MM.1S (cell line): ENCODE measurements around the gene VPS4A.

Experiments
- EZH2phosphoT487 ChIP-seq: fragments of 300-600 bp; sonication (generic); IDR thresholded peaks from 2 replicates; pipeline ENCODE4 v1.6.1; 2018; ENCODE audit warnings: antibody characterized with exemption, low read length
- TF ChIP-seq, protein P1 (sequence below): fragments of 300-600 bp; sonication (generic); IDR thresholded peaks from 2 replicates; pipeline ENCODE4 v1.5.1; 2016; ENCODE audit warnings: antibody characterized with exemption, low read length, mixed read lengths

DNA sequence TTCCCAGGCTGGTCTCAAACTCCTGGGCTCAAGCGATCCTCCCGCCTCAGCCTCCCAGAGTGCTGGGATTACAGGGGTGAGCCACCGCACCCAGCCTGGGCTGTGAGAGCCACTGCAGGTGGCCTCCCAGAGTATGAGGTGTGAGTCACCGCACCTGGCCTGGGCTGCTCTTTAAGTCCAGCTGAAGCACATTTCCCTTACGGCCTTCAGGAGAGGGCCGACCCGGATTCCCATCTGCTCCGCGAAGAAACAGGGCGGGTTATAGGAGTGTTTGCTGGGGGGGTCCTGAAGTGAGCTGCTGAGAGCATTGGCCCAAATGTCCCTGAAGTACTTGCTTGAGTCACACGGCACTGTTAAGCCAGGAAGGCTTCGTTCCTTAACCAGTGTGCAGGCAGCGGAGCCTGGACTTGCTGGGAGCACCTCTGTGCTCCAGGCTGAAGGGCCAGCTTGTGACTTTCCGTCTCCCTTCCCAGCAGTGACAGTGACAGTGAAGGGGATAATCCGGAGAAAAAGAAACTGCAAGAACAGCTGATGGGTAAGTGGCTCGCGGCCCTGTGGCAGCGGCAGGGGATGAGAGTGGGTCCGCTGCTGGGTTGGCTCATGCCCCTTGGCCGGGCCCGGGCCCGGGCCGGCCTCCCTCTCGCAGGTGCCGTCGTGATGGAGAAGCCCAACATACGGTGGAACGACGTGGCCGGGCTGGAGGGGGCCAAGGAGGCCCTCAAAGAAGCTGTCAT is 7.2 kb downstream of the VPS4A start:
- TF ChIP-seq, protein P1, sequence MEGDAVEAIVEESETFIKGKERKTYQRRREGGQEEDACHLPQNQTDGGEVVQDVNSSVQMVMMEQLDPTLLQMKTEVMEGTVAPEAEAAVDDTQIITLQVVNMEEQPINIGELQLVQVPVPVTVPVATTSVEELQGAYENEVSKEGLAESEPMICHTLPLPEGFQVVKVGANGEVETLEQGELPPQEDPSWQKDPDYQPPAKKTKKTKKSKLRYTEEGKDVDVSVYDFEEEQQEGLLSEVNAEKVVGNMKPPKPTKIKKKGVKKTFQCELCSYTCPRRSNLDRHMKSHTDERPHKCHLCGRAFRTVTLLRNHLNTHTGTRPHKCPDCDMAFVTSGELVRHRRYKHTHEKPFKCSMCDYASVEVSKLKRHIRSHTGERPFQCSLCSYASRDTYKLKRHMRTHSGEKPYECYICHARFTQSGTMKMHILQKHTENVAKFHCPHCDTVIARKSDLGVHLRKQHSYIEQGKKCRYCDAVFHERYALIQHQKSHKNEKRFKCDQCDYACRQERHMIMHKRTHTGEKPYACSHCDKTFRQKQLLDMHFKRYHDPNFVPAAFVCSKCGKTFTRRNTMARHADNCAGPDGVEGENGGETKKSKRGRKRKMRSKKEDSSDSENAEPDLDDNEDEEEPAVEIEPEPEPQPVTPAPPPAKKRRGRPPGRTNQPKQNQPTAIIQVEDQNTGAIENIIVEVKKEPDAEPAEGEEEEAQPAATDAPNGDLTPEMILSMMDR: no peak
- TF ChIP-seq EZH2phosphoT487: no peak
